GM10266 (cell line): ENCODE data around the gene PPIF.

Experiments used
- DNase-seq: peaks from one replicate; pipeline ENCODE4 v3.0.0; 2012; ENCODE audit errors: extremely low spot score
- TF ChIP-seq, protein P1 (sequence below): IDR thresholded peaks from 2 replicates; pipeline ENCODE4 v1.5.1; 2012; ENCODE audit warnings: mild to moderate bottlenecking, low read depth; ENCODE audit not compliant: control insufficient read depth, insufficient read depth; ENCODE audit errors: missing control alignments

Gene PPIF

DNA sequence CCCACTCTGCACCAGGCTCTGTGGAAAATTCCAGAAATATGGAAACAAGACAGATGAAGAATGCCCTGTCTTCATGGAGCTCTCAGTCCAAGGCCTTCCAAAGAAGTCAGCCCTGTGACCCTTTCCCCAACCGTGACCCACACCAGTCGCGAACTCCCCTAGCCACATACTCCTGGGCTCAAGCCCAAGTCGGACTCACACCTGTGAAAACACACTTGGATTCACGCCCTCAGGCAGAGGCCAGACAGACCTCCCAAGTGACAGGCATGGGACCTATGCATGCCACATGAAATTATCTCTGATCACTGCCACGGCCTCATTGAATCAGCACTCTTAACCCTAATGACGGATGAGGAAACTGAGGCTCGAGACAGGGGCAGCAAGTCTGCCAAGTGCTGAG is 55.7 kb downstream of the PPIF start:
- TF ChIP-seq, protein P1, sequence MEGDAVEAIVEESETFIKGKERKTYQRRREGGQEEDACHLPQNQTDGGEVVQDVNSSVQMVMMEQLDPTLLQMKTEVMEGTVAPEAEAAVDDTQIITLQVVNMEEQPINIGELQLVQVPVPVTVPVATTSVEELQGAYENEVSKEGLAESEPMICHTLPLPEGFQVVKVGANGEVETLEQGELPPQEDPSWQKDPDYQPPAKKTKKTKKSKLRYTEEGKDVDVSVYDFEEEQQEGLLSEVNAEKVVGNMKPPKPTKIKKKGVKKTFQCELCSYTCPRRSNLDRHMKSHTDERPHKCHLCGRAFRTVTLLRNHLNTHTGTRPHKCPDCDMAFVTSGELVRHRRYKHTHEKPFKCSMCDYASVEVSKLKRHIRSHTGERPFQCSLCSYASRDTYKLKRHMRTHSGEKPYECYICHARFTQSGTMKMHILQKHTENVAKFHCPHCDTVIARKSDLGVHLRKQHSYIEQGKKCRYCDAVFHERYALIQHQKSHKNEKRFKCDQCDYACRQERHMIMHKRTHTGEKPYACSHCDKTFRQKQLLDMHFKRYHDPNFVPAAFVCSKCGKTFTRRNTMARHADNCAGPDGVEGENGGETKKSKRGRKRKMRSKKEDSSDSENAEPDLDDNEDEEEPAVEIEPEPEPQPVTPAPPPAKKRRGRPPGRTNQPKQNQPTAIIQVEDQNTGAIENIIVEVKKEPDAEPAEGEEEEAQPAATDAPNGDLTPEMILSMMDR, result no peak
- DNase-seq, result no peak

DNA sequence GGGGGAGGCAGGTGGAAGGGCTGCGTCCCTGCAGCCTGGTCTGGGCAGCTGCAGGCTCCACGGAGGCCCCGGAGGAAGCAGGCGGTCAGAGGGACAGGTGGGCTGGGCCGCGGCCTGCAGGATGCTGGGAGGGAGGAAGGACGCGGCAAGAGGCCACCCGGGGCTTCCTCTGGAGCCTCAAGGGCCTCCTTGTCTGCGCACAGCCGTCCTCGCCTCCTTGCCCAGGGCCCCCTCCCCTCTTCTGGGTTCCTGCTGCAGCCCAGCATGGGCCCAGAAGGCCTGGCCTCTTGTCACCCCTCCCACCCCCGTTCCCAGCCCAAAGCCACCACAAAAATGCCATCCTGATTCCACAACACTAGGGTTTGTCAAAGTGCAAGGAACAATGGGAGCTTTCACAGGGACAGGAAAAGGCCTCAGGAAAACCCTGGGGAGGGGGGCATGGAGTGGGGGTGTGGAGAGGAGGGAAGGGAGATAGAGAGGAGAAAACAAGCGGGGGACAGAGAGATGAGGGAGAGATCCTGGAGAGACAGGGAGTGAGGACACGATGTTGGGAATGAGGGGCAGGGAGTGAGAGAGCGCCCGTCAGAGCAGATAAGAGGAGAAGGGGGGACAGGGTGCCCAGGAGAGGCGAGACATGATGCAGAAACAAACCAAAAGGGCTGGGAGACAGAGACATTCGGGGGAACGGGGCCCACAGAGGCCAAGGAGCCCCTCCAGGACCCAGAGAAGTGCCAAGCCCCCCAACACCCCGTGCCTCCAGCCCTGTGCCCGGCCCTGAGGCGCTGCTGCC is 56.4 kb downstream of the PPIF start:
- no peak for DNase-seq
- TF ChIP-seq, protein P1, result no peak

DNA sequence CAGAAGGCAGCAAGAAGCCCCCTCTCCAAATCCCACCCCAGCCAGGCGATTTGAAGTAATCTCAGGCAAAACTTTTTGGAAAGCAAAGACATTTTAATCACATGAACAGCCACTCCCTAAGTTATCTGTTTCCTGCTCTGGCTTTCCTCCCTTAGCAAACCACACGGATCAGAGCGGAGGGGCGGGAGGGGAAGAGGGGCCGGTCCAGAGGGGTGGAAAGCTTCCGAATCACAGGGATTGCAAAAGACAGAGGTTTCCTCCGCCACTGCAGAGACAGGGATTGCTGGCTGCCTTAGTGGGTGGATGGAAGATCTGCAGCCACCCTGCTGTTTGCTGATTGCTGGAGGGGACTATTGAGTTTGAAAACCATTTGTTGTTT is 57.0 kb downstream of the PPIF start:
- DNase-seq, result no peak
- TF ChIP-seq, protein P1, result no peak

DNA sequence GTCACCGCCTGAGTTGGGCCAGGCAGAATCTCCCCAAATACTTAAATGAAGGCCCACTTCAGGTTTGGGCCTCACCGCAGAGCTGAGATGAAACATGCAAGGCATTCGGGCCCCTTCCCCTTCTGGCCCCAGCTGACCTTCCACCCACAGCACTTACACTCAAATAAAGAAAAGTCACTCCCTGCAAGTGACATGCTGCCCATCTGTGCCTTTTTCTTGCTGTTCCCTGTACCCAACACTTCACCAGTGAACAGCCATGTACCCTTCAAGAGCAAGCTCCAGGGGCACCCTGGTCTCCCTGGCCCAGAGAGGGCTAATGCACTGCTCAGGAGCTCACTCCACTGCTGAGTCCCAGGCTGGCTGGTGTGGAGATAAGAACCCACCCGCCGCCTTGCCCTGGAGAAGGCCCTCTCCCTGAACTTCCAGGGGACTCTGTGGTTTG is 57.4 kb downstream of the PPIF start:
- TF ChIP-seq, protein P1, result no peak
- DNase-seq, result no peak
